Pancreas (tissue), 10 donors: ENCODE data around the gene MTPN. TPM values are rescaled to one million over a fixed set of nuclear protein-coding genes. Genes with fewer than 3 reads are reported as not detected.

Source experiments
- ATAC-seq, 4 donors: fragments of 200-7000 bp; cut with Tn5 transposase; one replicate each; pipeline versions ENCODE4 v1.8.0 to v1.9.1; 2020; ENCODE audit warnings: mild to moderate bottlenecking in 4 of 4, moderate library complexity in 4 of 4
- DNase-seq, 6 donors: peaks; one replicate each; pipeline ENCODE4 v3.0.0-alpha.2; 2020
- FAIRE-seq: peaks from 2 replicates; lab custom pipeline; 2012; peaks lifted over from hg19 to GRCh38; lab: Jason Lieb, UNC
- H3K27ac ChIP-seq, 4 donors: fragments of 200-600 bp; sonication (generic); 1 replicate in 3 of 4; 2 replicates in 1 of 4; pipeline versions ENCODE4 v1.5.0 to v1.8.0; 2020
- H3K27me3 ChIP-seq, 4 donors: fragments of 200-600 bp; one replicate each; pipeline ENCODE4 v1.8.0; 2021
- H3K36me3 ChIP-seq, 3 donors: fragments of 200-600 bp; sonication (generic) in 1 of 3; one replicate each; pipeline versions ENCODE4 v1.5.0 to v1.8.0; 2020 to 2021
- H3K4me1 ChIP-seq, 3 donors: fragments of 200-600 bp; one replicate each; pipeline ENCODE4 v1.8.0; 2021
- H3K4me3 ChIP-seq, 4 donors: fragments of 200-600 bp; sonication (generic) in 2 of 4; one replicate each; pipeline versions ENCODE4 v1.5.0 to v1.8.0; 2020 to 2021
- H3K9me3 ChIP-seq, 4 donors: fragments of 200-600 bp; one replicate each; pipeline ENCODE4 v1.8.0; 2021
- CTCF ChIP-seq, 4 donors: fragments of 200-600 bp; sonication (generic) in 3 of 4; IDR thresholded peaks; one replicate each; pipeline versions ENCODE4 v1.5.0 to v1.8.0; 2021; ENCODE audit warnings: antibody characterized with exemption in 4 of 4
- WGBS, 2 donors: extraction: QIAGEN DNeasy Blood & Tissue Kit; methylation state at CpG; one replicate each; pipeline ENCODE4 v1.1.7; 2013; 5-methylcytosine and 5-hydroxymethylcytosine counted together
- intact Hi-C, 3 donors: fragments of 100-400 bp; cut with DNase I; formaldehyde crosslinking; loops; one replicate each; pipeline versions ENCODE4 v1.11.1 to v1.14.2; 2022
- polyA plus RNA-seq, 2 donors: library from polyadenylated mRNA; stranded (reverse); fragments of 200-250 nt; gene quantifications; one replicate each; pipeline ENCODE4 v1.2.3, GENCODE V29; 2013
- total RNA-seq, 6 donors: library from RNA; stranded (reverse); fragmentation: NEBNext Ultra II Directional in 4 of 6; extraction: Animal tissue kit (Norgen Biotek cat#: 25700) in 4 of 6; gene quantifications; one replicate each; pipeline versions ENCODE4 v1.2.1 to v1.2.4, GENCODE V29; 2021 to 2023
- donor health status: healthy with polysubstance abuse.
- donor health status: DM: no; HTN: no; CAD: no; lungs with moderate emphysema.
- donor health status: DM: no; HTN: no; CAD: no.
- donor health status: control.
- donor health status: control.
- donor health status: Bipolar disorder and iron deficiency.
- donor health status: DM: yes; HTN: yes; CAD: no.
- donor health status: DM: no; HTN: no; CAD: no.
- donor health status: DM: no; HTN: no; CAD: no.
- donor health status: DM: yes; HTN: yes; CAD: no.

MTPN gene
- total and polyA plus RNA-seq, 8 donors = 10.8 to 45.1 (median 21.6) TPM

GRCh38 chr7:135944753-135945152 lies 32.4 kb downstream of the MTPN start:
- no peaks in the 10 kb centered on the region for H3K4me1 ChIP-seq
- FAIRE-seq (no peak), ATAC-seq (no peak), DNase-seq (no peak)
- H3K27ac ChIP-seq = no peak overlapping the region
- no peaks in the 10 kb centered on the region for H3K27me3 ChIP-seq
- TF ChIP-seq CTCF (IDR thresholded peaks at IDR 0.05) = no peak
- H3K9me3 ChIP-seq = no peaks in the 10 kb centered on the region
- intact Hi-C loops = no loop called here
- 92 to 93% methylated on average over 2 of the region's 2 CpGs for WGBS, 2 donors
- H3K36me3 ChIP-seq = peaks cover 0 to 5% (median 0%) of the 10 kb centered on the region in 3 donors
- H3K4me3 ChIP-seq = no peak overlapping the region

GRCh38 chr7:135943134-135943879 lies 33.9 kb downstream of the MTPN start:
- FAIRE-seq (no peak), ATAC-seq (no peak), DNase-seq (no peak)
- Histone ChIP-seq H3K27ac (no peak overlapping the region), H3K4me1 (no peaks in the 10 kb centered on the region), H3K36me3 (no peaks in the 10 kb centered on the region), H3K9me3 (no peaks in the 10 kb centered on the region), H3K4me3 (no peak overlapping the region), H3K27me3 (no peaks in the 10 kb centered on the region)
- TF ChIP-seq CTCF (IDR thresholded peaks at IDR 0.05) = no peak
- WGBS, 2 donors = 81 to 82% methylated on average over 3 of the region's 3 CpGs
- intact Hi-C loops = no loop called here

- DNase-seq (no peak), FAIRE-seq (no peak), ATAC-seq (no peak)
- Histone ChIP-seq H3K27me3 (no peaks in the 10 kb centered on the region), H3K4me1 (peaks cover 0 to 3% (median 0%) of the 10 kb centered on the region in 3 donors), H3K27ac (no peak overlapping the region), H3K4me3 (no peak overlapping the region), H3K36me3 (no peaks in the 10 kb centered on the region), H3K9me3 (no peaks in the 10 kb centered on the region)
- TF ChIP-seq CTCF (IDR thresholded peaks at IDR 0.05) = no peak
- 100% methylated on average over 2 of the region's 2 CpGs for WGBS, 2 donors
- intact Hi-C loops = no loop called here
These were observed 34.5 kb downstream of the MTPN start for GRCh38 chr7:135942614-135943013.

GRCh38 chr7:135940077-135941075 lies 36.8 kb downstream of the MTPN start:
- Histone ChIP-seq H3K4me1 (peaks cover 0 to 16% (median 5%) of the 10 kb centered on the region in 3 donors), H3K27me3 (no peaks in the 10 kb centered on the region), H3K36me3 (no peaks in the 10 kb centered on the region), H3K4me3 (no peak overlapping the region), H3K27ac (no peak overlapping the region), H3K9me3 (no peaks in the 10 kb centered on the region)
- DNase-seq (no peak), FAIRE-seq (no peak), ATAC-seq (no peak)
- no peak for TF ChIP-seq CTCF (IDR thresholded peaks at IDR 0.05)
- intact Hi-C loops = no loop called here
- WGBS, 2 donors = 92 to 98% methylated on average over 3 of the region's 3 CpGs
